Measurements from ENCODE around the gene CHCHD6.

DNA sequence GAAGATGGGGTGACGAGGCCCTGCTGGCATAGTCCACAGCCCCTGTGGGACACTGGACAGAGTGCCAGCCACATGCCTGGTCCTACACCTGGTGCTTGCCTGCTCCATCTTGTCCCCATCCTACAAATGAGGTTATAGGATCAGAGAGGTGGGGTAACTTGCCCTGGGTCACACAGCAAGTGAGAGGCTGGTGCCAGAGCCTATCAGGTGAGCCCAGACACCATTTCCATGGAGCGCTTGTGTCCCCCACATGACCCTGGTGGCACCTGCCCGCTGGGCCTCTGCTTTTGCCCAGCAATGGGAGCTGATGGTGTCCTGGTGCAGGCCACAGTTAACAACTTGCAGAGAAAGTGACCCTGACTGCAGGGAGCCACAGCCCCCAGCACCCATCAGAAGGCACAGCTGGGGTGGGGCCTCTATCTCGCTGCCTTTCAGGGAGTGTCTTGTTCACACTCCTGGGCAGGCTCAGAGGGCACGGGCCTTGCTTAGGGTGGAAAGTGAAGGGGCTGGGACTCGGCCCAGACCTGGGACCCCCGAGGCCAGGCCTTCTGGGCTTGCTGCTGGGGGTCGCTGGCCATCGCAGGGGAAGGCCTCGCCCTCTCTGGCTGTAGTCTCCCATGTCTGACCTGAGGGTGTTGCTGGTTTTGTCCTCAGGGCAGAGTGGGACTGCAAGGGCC, 286.1 kb downstream of the CHCHD6 start:
- TF ChIP-seq, protein P1, sequence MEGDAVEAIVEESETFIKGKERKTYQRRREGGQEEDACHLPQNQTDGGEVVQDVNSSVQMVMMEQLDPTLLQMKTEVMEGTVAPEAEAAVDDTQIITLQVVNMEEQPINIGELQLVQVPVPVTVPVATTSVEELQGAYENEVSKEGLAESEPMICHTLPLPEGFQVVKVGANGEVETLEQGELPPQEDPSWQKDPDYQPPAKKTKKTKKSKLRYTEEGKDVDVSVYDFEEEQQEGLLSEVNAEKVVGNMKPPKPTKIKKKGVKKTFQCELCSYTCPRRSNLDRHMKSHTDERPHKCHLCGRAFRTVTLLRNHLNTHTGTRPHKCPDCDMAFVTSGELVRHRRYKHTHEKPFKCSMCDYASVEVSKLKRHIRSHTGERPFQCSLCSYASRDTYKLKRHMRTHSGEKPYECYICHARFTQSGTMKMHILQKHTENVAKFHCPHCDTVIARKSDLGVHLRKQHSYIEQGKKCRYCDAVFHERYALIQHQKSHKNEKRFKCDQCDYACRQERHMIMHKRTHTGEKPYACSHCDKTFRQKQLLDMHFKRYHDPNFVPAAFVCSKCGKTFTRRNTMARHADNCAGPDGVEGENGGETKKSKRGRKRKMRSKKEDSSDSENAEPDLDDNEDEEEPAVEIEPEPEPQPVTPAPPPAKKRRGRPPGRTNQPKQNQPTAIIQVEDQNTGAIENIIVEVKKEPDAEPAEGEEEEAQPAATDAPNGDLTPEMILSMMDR (IDR thresholded peaks at IDR 0.05), result no peak
- no peak for TF ChIP-seq POLR2A (IDR thresholded peaks at IDR 0.05)

Data from adrenal gland (tissue), 5 donors.